Gastrocnemius medialis (tissue), 4 donors: ENCODE measurements around the gene RNF114. TPM values are rescaled to one million over a fixed set of nuclear protein-coding genes. Genes with fewer than 3 reads are reported as not detected.
A peak's percentile ranks its signal among the peaks of the same experiment; 100 is the strongest.

Source experiments
- ATAC-seq, 2 donors: fragments of 150-250 bp; one replicate each; pipeline ENCODE4 v1.9.1; 2016
- DNase-seq, 2 donors: peaks; one replicate each; pipeline ENCODE4 v3.0.0-alpha.2; 2019
- H3K27ac ChIP-seq, 4 donors: fragments of 200-600 bp; sonication (generic); 1 replicate in 1 of 4; 2 replicates in 3 of 4; pipeline ENCODE4 v1.5.1; 2016 to 2018; ENCODE audit warnings: mild to moderate bottlenecking in 2 of 4, moderate library complexity in 1 of 4
- H3K27me3 ChIP-seq, 3 donors: fragments of 200-600 bp; sonication (generic) in 2 of 3; 1 replicate in 1 of 3; 2 replicates in 2 of 3; pipeline versions ENCODE4 v1.5.1 to v1.6.0; 2016 to 2019; ENCODE audit warnings: mild to moderate bottlenecking in 1 of 3, moderate library complexity in 1 of 3
- H3K36me3 ChIP-seq, 2 donors: fragments of 200-600 bp; sonication (generic) in 1 of 2; one replicate each; pipeline ENCODE4 v1.5.1; 2017 to 2018
- H3K4me1 ChIP-seq, 2 donors: fragments of 200-600 bp; sonication (generic) in 1 of 2; one replicate each; pipeline ENCODE4 v1.5.1; 2016 to 2017; ENCODE audit warnings: mild to moderate bottlenecking in 2 of 2
- H3K4me3 ChIP-seq, 4 donors: fragments of 200-600 bp; sonication (generic) in 3 of 4; 1 replicate in 1 of 4; 2 replicates in 3 of 4; pipeline ENCODE4 v1.5.1; 2016 to 2019; ENCODE audit warnings: mild to moderate bottlenecking in 2 of 4
- H3K9me3 ChIP-seq, 3 donors: fragments of 200-600 bp; sonication (generic) in 2 of 3; 1 replicate in 1 of 3; 2 replicates in 2 of 3; pipeline ENCODE4 v1.5.1; 2016 to 2019
- POLR2A ChIP-seq, 2 donors: fragments of 450-650 bp; IDR thresholded peaks; one replicate each; pipeline ENCODE4 v1.6.1; 2017; ENCODE audit warnings: antibody characterized with exemption in 2 of 2, mild to moderate bottlenecking in 2 of 2, moderate library complexity in 2 of 2
- in situ Hi-C, 4 donors: fragments of 200-750 bp; cut with MboI; loops; one replicate each; pipeline versions ENCODE4 v1.15.0 to v1.8.0; 2017; ENCODE audit warnings: low sequenced_read_pairs in 4 of 4
- intact Hi-C: fragments of 100-400 bp; cut with DNase I; formaldehyde crosslinking; loops from one replicate; pipeline ENCODE4 v1.15.1; 2023; ENCODE audit warnings: low total_unique reads
- total RNA-seq, 4 donors: library from RNA; depleted of rRNA; stranded (reverse); fragments of >200 nt; gene quantifications; one replicate each; pipeline versions ENCODE4 v1.1.0 to v1.2.3, GENCODE V29; 2016
- TF ChIP-seq, protein P1 (sequence below), 5 experiments: fragments of 450-650 bp in 3 of 5; fragments of 200-600 bp in 2 of 5; sonication (generic) in 2 of 5; IDR thresholded peaks in 4 of 5; conservative IDR thresholded peaks in 1 of 5; 1 replicate in 4 of 5; 2 replicates in 1 of 5; pipeline ENCODE4 v1.5.1; 2016 to 2019; ENCODE audit warnings: antibody characterized with exemption in 5 of 5, mild to moderate bottlenecking in 3 of 5, moderate library complexity in 3 of 5

RNF114 gene
- total RNA-seq, 4 donors from 2014 or later, result 133 to 216 (median 172) TPM

DNA sequence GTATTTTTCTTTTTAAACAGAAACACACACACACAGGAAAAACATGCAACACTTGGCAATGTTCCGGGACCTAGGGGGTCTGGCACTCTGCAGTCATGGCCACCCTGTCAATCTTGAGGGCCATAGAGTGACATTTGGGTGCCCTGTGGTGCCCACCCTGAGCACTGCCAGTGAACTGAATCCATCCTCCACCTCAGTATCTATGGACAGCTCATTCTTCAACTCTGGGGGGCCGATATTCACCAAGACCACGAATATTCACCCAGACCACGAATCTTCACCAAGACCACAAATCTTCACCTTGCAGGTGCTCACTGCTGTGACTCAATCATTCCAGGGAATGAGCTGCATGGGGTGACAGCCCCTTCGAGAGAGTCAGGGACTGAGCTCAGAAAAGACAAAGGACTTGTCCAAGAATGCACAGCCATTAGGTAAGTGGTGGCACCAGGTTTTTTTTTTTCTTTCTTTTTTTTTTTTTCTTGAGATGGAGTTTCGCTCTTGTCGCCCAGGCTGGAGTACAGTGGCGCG, 65.7 kb downstream of the RNF114 start:
- ATAC-seq, result no peak
- TF ChIP-seq POLR2A (IDR thresholded peaks at IDR 0.05), result no peak
- in situ Hi-C loops, result no loop called here

DNA sequence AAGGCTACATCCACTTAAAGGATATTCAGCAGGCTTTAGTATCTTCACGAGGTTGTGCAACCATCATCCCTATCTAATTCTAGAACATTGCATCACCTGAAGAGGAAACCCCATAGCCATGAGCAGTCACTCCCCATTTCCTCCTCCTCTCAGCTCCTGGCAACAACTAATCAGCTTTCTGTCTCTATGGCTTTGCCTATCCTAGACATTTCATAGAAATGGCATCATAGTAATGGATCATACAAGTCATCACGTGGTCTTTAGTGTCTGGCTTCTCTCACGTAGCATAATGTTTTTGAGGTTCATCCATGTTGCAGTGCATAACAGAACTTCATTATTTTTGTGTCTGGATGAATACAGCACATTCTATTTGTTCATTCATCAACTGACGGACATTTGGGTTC, 67.1 kb downstream of the RNF114 start:
- no peaks in the 10 kb centered on the region for H3K27me3 ChIP-seq
- H3K4me1 ChIP-seq, result peaks cover 7 to 12% of the 10 kb centered on the region in 2 donors
- H3K36me3 ChIP-seq, result no peaks in the 10 kb centered on the region
- H3K27ac ChIP-seq, result no peak overlapping the region
- intact Hi-C loops, result no loop called here
- H3K4me3 ChIP-seq, result no peak overlapping the region
- TF ChIP-seq, protein P1, sequence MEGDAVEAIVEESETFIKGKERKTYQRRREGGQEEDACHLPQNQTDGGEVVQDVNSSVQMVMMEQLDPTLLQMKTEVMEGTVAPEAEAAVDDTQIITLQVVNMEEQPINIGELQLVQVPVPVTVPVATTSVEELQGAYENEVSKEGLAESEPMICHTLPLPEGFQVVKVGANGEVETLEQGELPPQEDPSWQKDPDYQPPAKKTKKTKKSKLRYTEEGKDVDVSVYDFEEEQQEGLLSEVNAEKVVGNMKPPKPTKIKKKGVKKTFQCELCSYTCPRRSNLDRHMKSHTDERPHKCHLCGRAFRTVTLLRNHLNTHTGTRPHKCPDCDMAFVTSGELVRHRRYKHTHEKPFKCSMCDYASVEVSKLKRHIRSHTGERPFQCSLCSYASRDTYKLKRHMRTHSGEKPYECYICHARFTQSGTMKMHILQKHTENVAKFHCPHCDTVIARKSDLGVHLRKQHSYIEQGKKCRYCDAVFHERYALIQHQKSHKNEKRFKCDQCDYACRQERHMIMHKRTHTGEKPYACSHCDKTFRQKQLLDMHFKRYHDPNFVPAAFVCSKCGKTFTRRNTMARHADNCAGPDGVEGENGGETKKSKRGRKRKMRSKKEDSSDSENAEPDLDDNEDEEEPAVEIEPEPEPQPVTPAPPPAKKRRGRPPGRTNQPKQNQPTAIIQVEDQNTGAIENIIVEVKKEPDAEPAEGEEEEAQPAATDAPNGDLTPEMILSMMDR (IDR thresholded peaks at IDR 0.05 in 4 of 5, conservative IDR thresholded peaks at IDR 0.05 in 1 of 5), result no peak
- TF ChIP-seq POLR2A (IDR thresholded peaks at IDR 0.05), result no peak
- no peaks in the 10 kb centered on the region for H3K9me3 ChIP-seq
- ATAC-seq, result peak; percentile 98
- no peak for DNase-seq
- in situ Hi-C loops, result no loop called here

More for the DNA sequence above, 65.7 kb downstream of the RNF114 start:
- DNase-seq, result no peak
- Histone ChIP-seq H3K9me3 (no peaks in the 10 kb centered on the region), H3K4me3 (no peak overlapping the region), H3K27me3 (no peaks in the 10 kb centered on the region), H3K36me3 (no peaks in the 10 kb centered on the region), H3K4me1 (peaks cover 7 to 12% of the 10 kb centered on the region in 2 donors), H3K27ac (no peak overlapping the region)
- intact Hi-C loops, result no loop called here

Other genes starting within 250 kb of the RNF114 start
- 10 to 100 TPM; 27.6 to 75.2 (median 56.4) TPM for gene B4GALT5, start 222.5 kb upstream of the RNF114 start, total RNA-seq
- 10 to 100 TPM; 12.4 to 20.4 (median 15.1) TPM for gene SLC9A8, start 123.6 kb upstream of the RNF114 start, total RNA-seq
- 10 to 100 TPM in 2 of 4 donors, 1 to 10 TPM in 2; 7.7 to 10.7 (median 9.7) TPM for gene SPATA2, start 20.9 kb upstream of the RNF114 start, total RNA-seq
- 1 to 10 TPM in 3 of 4 donors, under 1 TPM in 1; 0.61 to 3.5 (median 1.3) TPM for gene SNAI1, start 46.6 kb downstream of the RNF114 start, total RNA-seq
- 10 to 100 TPM; 37.6 to 58.5 (median 46.9) TPM for gene UBE2V1, start 176.8 kb downstream of the RNF114 start, total RNA-seq
- 10 to 100 TPM; 33.2 to 77.9 (median 38.2) TPM for gene PEDS1, start 217.3 kb downstream of the RNF114 start, total RNA-seq